Epithelial cell of esophagus (primary cell): ENCODE measurements around the gene NFATC2.
A peak's percentile ranks its signal among the peaks of the same experiment; 100 is the strongest.

Experiments used
- DNase-seq: peaks from one replicate; pipeline ENCODE4 v3.0.0; 2010; ENCODE audit warnings: low read depth
- H3K4me3 ChIP-seq: 2 replicates; pipeline ENCODE4 v1.5.1; 2011; ENCODE audit warnings: mild to moderate bottlenecking, low read length, control low read depth
- CTCF ChIP-seq: IDR thresholded peaks from 2 replicates; pipeline ENCODE4 v1.5.1; 2011; ENCODE audit warnings: low read depth, mild to moderate bottlenecking, low read length, control low read depth, inconsistent platforms; ENCODE audit not compliant: insufficient read depth; ENCODE audit errors: missing control alignments

The NFATC2 gene

GRCh38 chr20:51387125-51387875, 155.2 kb downstream of the NFATC2 start:
- H3K4me3 ChIP-seq, result no peak overlapping the region
- TF ChIP-seq CTCF, result no peak
- no peak for DNase-seq

GRCh38 chr20:51386586-51386985, 155.9 kb downstream of the NFATC2 start:
- H3K4me3 ChIP-seq, result no peak overlapping the region
- no peak for DNase-seq
- TF ChIP-seq CTCF, result no peak

GRCh38 chr20:51385646-51386530, 156.6 kb downstream of the NFATC2 start:
- peak; percentile 74 for TF ChIP-seq CTCF
- no peak overlapping the region for H3K4me3 ChIP-seq
- DNase-seq, result peak; percentile 57

GRCh38 chr20:51384875-51385274, 157.6 kb downstream of the NFATC2 start:
- no peak for TF ChIP-seq CTCF
- H3K4me3 ChIP-seq, result no peak overlapping the region
- no peak for DNase-seq

- TF ChIP-seq CTCF, result no peak
- H3K4me3 ChIP-seq, result no peak overlapping the region
- DNase-seq, result peak; percentile 18
Observed at GRCh38 chr20:51383891-51384510, 158.5 kb downstream of the NFATC2 start.

GRCh38 chr20:51382986-51383821, 159.3 kb downstream of the NFATC2 start:
- DNase-seq, result peak; percentile 24
- no peak for TF ChIP-seq CTCF
- no peak overlapping the region for H3K4me3 ChIP-seq
